OCI-LY1 (cell line): ENCODE measurements around the gene SAP30BP.

Experiments used
- H2AFZ ChIP-seq: fragments of 200-600 bp; sonication (generic), shearing (Covaris generic); 2 replicates; pipeline ENCODE4 v1.6.0; 2014; ENCODE audit warnings: antibody characterized with exemption, mild to moderate bottlenecking, low read length
- H3F3A ChIP-seq: fragments of 200-600 bp; sonication (generic), shearing (Covaris generic); 2 replicates; pipeline ENCODE4 v1.6.0; 2014; ENCODE audit warnings: mild to moderate bottlenecking, antibody characterized with exemption, low read length, moderate library complexity; ENCODE audit not compliant: insufficient read depth
- H3K27ac ChIP-seq: fragments of 200-600 bp; sonication (generic); 2 replicates; pipeline ENCODE4 v1.5.1; 2014; ENCODE audit warnings: low read length, mixed run types, mild to moderate bottlenecking, low read depth; ENCODE audit not compliant: poor library complexity, severe bottlenecking
- H3K27me3 ChIP-seq: fragments of 200-600 bp; sonication (generic); 2 replicates; pipeline ENCODE4 v1.6.0; 2014; ENCODE audit warnings: antibody characterized with exemption, mild to moderate bottlenecking, low read length, moderate library complexity; ENCODE audit not compliant: insufficient read depth
- H3K36me3 ChIP-seq: fragments of 200-600 bp; sonication (generic); 2 replicates; pipeline ENCODE4 v1.6.1; 2014; ENCODE audit warnings: mild to moderate bottlenecking, antibody characterized with exemption, low read length, moderate library complexity, mixed read lengths; ENCODE audit not compliant: insufficient read depth
- H3K4me1 ChIP-seq: fragments of 200-600 bp; sonication (generic); 2 replicates; pipeline ENCODE4 v1.5.1; 2014; ENCODE audit warnings: mild to moderate bottlenecking, low read length, moderate library complexity; ENCODE audit not compliant: insufficient read depth, severe bottlenecking
- H3K4me2 ChIP-seq: fragments of 200-600 bp; sonication (generic), shearing (Covaris generic); 2 replicates; pipeline ENCODE4 v1.6.1; 2014; ENCODE audit warnings: low read length
- H3K4me3 ChIP-seq: fragments of 200-600 bp; sonication (generic); 2 replicates; pipeline ENCODE4 v1.5.1; 2014; ENCODE audit warnings: low read length, low read depth, mild to moderate bottlenecking, mixed read lengths; ENCODE audit not compliant: poor library complexity, severe bottlenecking
- H3K79me2 ChIP-seq: fragments of 200-600 bp; shearing (Covaris generic); 2 replicates; pipeline ENCODE4 v1.6.1; 2016; ENCODE audit warnings: mixed run types, low read length, mixed read lengths; ENCODE audit not compliant: insufficient read depth
- H3K9ac ChIP-seq: fragments of 200-600 bp; sonication (generic), shearing (Covaris generic); 2 replicates; pipeline ENCODE4 v1.6.1; 2014; ENCODE audit warnings: mild to moderate bottlenecking, low read length, mixed read lengths
- H3K9me2 ChIP-seq: fragments of 200-600 bp; sonication (generic), shearing (Covaris generic); 2 replicates; pipeline ENCODE4 v1.6.1; 2014; ENCODE audit warnings: low read depth, mild to moderate bottlenecking, low read length, mixed read lengths
- H3K9me3 ChIP-seq: fragments of 200-600 bp; shearing (Covaris generic); 2 replicates; pipeline ENCODE4 v1.6.1; 2014; ENCODE audit warnings: low read length, mixed read lengths
- H4K20me1 ChIP-seq: fragments of 200-600 bp; sonication (generic), shearing (Covaris generic); 2 replicates; pipeline ENCODE4 v1.6.0; 2016; ENCODE audit warnings: mild to moderate bottlenecking, low read length; ENCODE audit not compliant: insufficient read depth
- EZH2 ChIP-seq: fragments of 200-600 bp; sonication (generic), shearing (Covaris generic); IDR thresholded peaks from 2 replicates; pipeline ENCODE4 v1.8.0; 2017; ENCODE audit warnings: borderline replicate concordance, mixed run types, mild to moderate bottlenecking, antibody characterized with exemption, low read length, moderate library complexity, mixed read lengths
- TF ChIP-seq, protein P1 (sequence below): fragments of 200-600 bp; sonication (generic), shearing (Covaris generic); IDR thresholded peaks from 2 replicates; pipeline ENCODE4 v1.5.1; 2017; ENCODE audit warnings: mild to moderate bottlenecking, antibody characterized with exemption, low read length, moderate library complexity, mixed read lengths

Gene SAP30BP

GRCh38 chr17:75734674-75735294, 67.6 kb downstream of the SAP30BP start:
- Histone ChIP-seq H3K4me2 (peak overlapping the region; percentile 45), H3K9me3 (no peaks in the 10 kb centered on the region), H4K20me1 (no peaks in the 10 kb centered on the region), H3K9me2 (no peaks in the 10 kb centered on the region), H3F3A (no peaks in the 10 kb centered on the region), H3K4me3 (no peak overlapping the region), H3K36me3 (no peaks in the 10 kb centered on the region), H3K9ac (no peak overlapping the region), H3K27ac (no peak overlapping the region), H3K4me1 (peaks cover 18% of the 10 kb centered on the region), H3K27me3 (0 out of 2 replicates have a peak, but pooled peaks cover 8% of the 10 kb centered on the region), H2AFZ (no peak overlapping the region), H3K79me2 (no peaks in the 10 kb centered on the region)
- no peak for TF ChIP-seq EZH2

GRCh38 chr17:75736173-75736835, 69.2 kb downstream of the SAP30BP start:
- no peak overlapping the region for H3K4me3 ChIP-seq
- no peak overlapping the region for H3K9ac ChIP-seq
- H3K9me2 ChIP-seq, result no peaks in the 10 kb centered on the region
- no peaks in the 10 kb centered on the region for H4K20me1 ChIP-seq
- no peak overlapping the region for H3K4me2 ChIP-seq
- H3K36me3 ChIP-seq, result no peaks in the 10 kb centered on the region
- TF ChIP-seq, protein P1, sequence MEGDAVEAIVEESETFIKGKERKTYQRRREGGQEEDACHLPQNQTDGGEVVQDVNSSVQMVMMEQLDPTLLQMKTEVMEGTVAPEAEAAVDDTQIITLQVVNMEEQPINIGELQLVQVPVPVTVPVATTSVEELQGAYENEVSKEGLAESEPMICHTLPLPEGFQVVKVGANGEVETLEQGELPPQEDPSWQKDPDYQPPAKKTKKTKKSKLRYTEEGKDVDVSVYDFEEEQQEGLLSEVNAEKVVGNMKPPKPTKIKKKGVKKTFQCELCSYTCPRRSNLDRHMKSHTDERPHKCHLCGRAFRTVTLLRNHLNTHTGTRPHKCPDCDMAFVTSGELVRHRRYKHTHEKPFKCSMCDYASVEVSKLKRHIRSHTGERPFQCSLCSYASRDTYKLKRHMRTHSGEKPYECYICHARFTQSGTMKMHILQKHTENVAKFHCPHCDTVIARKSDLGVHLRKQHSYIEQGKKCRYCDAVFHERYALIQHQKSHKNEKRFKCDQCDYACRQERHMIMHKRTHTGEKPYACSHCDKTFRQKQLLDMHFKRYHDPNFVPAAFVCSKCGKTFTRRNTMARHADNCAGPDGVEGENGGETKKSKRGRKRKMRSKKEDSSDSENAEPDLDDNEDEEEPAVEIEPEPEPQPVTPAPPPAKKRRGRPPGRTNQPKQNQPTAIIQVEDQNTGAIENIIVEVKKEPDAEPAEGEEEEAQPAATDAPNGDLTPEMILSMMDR, result no peak
- TF ChIP-seq EZH2, result no peak
- H3K27ac ChIP-seq, result no peak overlapping the region
- H2AFZ ChIP-seq, result no peak overlapping the region
- no peaks in the 10 kb centered on the region for H3K9me3 ChIP-seq
- H3F3A ChIP-seq, result no peaks in the 10 kb centered on the region
- H3K79me2 ChIP-seq, result no peaks in the 10 kb centered on the region
- peaks cover 18% of the 10 kb centered on the region for H3K4me1 ChIP-seq
- peaks cover 9% of the 10 kb centered on the region; the same call in 1 of the 2 replicates for H3K27me3 ChIP-seq

DNA sequence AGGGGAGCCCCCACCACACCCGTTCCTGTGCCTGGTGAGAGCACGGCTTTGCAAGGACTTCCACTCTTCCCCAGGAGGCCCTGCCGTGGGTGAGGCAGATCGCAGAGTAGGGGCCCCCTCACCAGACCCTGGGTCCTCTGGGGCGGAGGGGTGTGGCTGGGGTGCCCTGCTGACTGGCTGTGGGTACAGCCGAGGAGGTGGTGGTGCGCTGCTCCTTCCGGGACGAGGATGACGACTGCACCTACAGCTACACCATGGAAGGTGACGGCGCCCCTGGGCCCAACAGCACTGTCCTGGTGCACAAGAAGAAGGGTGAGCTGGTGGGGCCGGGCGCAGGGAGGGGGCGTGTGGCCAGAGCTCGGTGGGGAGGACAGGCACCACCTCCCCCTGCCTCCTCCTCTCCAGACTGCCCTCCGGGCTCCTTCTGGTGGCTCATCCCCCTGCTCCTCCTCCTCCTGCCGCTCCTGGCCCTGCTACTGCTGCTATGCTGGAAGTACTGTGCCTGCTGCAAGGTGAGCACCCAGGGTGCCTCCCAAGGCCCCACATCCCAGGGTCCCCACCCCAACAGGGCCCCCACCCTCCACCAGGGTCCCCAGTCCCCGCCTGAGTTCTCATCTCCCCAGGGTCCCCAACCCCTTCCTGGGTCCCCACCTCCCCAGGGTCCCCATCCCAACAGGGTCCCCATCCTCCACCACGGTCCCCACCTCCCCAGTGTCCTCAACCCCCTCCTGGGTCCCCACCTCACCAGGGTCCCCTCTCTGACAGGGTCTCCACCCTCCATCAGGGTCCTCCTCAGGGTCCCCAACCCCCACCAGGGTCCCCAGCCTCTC, 70.2 kb downstream of the SAP30BP start:
- peaks cover 18% of the 10 kb centered on the region for H3K4me1 ChIP-seq
- no peaks in the 10 kb centered on the region for H3F3A ChIP-seq
- no peak overlapping the region for H3K27ac ChIP-seq
- H3K9ac ChIP-seq, result no peak overlapping the region
- H3K79me2 ChIP-seq, result no peaks in the 10 kb centered on the region
- H3K27me3 ChIP-seq, result peaks cover 5% of the 10 kb centered on the region; the same call in 1 of the 2 replicates
- H2AFZ ChIP-seq, result no peak overlapping the region
- H3K36me3 ChIP-seq, result no peaks in the 10 kb centered on the region
- H3K9me2 ChIP-seq, result no peaks in the 10 kb centered on the region
- H3K4me3 ChIP-seq, result no peak overlapping the region
- H4K20me1 ChIP-seq, result no peaks in the 10 kb centered on the region
- no peak overlapping the region for H3K4me2 ChIP-seq
- TF ChIP-seq, protein P1, result no peak
- no peak for TF ChIP-seq EZH2
- H3K9me3 ChIP-seq, result no peaks in the 10 kb centered on the region
